ENCODE measurements around the gene AIG1. TPM values are rescaled to one million over a fixed set of nuclear protein-coding genes. Genes with fewer than 3 reads are reported as not detected.

The AIG1 gene
- total RNA-seq, 6 donors from 2014 or later, result 6.3 to 26.6 (median 20.8) TPM

DNA sequence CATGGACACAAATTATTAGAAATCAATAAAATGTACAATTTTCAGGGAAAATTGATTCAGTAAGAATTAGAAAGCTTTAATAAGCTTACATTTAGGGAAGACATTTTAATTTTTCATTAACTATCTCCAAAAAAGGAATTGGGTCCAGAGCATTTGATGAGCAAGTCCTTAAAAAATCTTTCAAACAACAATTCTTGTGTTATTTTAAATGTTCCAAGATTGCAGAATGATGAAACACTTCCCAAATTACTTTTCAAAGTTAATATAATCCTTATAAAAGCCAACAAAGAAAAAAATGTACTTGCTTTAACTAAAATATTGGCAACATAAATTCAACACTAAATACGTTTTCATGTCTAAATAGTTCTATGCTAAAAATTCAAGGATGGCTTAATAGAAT is 287.8 kb downstream of the AIG1 start:
- WGBS, 2 donors, result 70 to 85% methylated on average over 1 of the region's 1 CpG
- TF ChIP-seq POLR2AphosphoS5 (IDR thresholded peaks at IDR 0.05), result no peak
- TF ChIP-seq POLR2A (IDR thresholded peaks at IDR 0.05), result no peak
- TF ChIP-seq EP300 (IDR thresholded peaks at IDR 0.05), result no peak
- TF ChIP-seq, protein P1, sequence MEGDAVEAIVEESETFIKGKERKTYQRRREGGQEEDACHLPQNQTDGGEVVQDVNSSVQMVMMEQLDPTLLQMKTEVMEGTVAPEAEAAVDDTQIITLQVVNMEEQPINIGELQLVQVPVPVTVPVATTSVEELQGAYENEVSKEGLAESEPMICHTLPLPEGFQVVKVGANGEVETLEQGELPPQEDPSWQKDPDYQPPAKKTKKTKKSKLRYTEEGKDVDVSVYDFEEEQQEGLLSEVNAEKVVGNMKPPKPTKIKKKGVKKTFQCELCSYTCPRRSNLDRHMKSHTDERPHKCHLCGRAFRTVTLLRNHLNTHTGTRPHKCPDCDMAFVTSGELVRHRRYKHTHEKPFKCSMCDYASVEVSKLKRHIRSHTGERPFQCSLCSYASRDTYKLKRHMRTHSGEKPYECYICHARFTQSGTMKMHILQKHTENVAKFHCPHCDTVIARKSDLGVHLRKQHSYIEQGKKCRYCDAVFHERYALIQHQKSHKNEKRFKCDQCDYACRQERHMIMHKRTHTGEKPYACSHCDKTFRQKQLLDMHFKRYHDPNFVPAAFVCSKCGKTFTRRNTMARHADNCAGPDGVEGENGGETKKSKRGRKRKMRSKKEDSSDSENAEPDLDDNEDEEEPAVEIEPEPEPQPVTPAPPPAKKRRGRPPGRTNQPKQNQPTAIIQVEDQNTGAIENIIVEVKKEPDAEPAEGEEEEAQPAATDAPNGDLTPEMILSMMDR (IDR thresholded peaks at IDR 0.05), result no peak
- Histone ChIP-seq H3K27ac (no peak overlapping the region), H3K9me3 (no peaks in the 10 kb centered on the region), H3K36me3 (no peaks in the 10 kb centered on the region), H3K4me1 (no peaks in the 10 kb centered on the region), H3K27me3 (no peaks in the 10 kb centered on the region), H3K4me3 (no peak overlapping the region)
- DNase-seq (no peak), ATAC-seq (ENCODE audit: low FRiP score in 2 of 2) (no peak)

DNA sequence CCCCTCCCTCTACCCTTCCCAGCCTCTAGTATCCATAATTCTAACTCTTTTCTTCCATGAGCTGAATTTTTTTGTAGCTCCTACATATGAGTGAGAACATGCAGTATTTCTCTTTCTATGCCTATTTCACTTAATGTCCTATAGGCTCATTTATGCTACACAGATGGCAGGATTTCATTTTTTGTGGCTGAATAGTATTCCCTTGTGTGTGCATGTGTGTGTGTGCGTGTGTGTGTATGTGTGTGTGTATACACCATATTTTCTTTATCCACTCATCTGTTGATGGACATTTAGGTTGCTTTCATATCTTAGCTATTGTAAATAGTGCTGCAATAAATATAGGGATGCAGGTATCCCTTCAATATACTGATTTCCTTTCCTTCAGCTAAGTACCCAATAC is 288.8 kb downstream of the AIG1 start:
- no peaks in the 10 kb centered on the region for H3K36me3 ChIP-seq
- no peaks in the 10 kb centered on the region for H3K27me3 ChIP-seq
- 80 to 100% methylated on average over 1 of the region's 1 CpG for WGBS, 2 donors
- no peak overlapping the region for H3K4me3 ChIP-seq
- no peaks in the 10 kb centered on the region for H3K4me1 ChIP-seq
- H3K9me3 ChIP-seq, result no peaks in the 10 kb centered on the region
- no peak for TF ChIP-seq POLR2A (IDR thresholded peaks at IDR 0.05)
- TF ChIP-seq, protein P1 (IDR thresholded peaks at IDR 0.05), result no peak
- TF ChIP-seq POLR2AphosphoS5 (IDR thresholded peaks at IDR 0.05), result no peak
- TF ChIP-seq EP300 (IDR thresholded peaks at IDR 0.05), result no peak
- ATAC-seq (ENCODE audit: low FRiP score in 2 of 2) (no peak), DNase-seq (no peak)
- H3K27ac ChIP-seq, result no peak overlapping the region

DNA sequence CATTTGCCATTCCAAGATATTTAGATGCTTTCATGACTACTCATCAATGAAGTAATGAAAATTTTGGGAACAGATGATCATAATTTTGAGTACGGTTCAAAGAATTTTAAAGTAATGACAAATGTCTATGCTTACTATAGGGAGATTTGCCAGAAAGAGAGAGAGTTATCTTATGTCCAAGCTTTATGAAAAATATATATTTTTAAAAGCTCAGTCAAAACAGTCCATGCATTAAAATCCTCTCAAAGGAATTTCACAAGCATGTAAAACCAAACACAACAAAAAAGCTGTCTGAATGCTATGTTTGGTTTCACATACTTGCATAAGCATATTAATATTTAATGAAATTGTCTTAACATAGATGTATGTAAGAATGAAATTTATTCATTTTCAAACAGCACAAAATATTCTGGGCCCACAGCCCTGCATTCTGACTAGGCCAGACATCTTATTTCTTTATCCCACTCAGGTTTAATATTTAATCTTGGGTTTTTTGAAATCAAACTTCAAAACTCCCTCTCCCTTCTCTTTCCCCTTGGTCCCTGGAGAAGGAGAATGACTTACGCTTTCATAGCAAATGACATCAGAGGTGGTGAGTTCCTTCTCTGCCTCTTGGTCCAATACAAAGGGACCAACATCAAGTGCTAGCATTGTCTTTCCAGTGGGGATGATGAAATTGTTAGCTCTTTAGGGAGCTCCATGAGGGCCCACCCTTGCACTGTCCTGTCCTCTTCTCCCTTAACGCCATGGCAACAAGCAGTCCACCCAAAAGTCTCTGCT is 295.6 kb downstream of the AIG1 start:
- H3K4me3 ChIP-seq, result no peak overlapping the region
- TF ChIP-seq POLR2A (IDR thresholded peaks at IDR 0.05), result no peak
- TF ChIP-seq, protein P1 (IDR thresholded peaks at IDR 0.05), result no peak
- no peak for TF ChIP-seq POLR2AphosphoS5 (IDR thresholded peaks at IDR 0.05)
- no peak for TF ChIP-seq EP300 (IDR thresholded peaks at IDR 0.05)
- no peaks in the 10 kb centered on the region for H3K36me3 ChIP-seq
- no peak for DNase-seq
- H3K27me3 ChIP-seq, result no peaks in the 10 kb centered on the region
- H3K4me1 ChIP-seq, result no peaks in the 10 kb centered on the region
- 66 to 84% methylated on average over 3 of the region's 3 CpGs for WGBS, 2 donors
- ATAC-seq (ENCODE audit: low FRiP score in 2 of 2), result no peak
- no peaks in the 10 kb centered on the region for H3K9me3 ChIP-seq
- H3K27ac ChIP-seq, result no peak overlapping the region

DNA sequence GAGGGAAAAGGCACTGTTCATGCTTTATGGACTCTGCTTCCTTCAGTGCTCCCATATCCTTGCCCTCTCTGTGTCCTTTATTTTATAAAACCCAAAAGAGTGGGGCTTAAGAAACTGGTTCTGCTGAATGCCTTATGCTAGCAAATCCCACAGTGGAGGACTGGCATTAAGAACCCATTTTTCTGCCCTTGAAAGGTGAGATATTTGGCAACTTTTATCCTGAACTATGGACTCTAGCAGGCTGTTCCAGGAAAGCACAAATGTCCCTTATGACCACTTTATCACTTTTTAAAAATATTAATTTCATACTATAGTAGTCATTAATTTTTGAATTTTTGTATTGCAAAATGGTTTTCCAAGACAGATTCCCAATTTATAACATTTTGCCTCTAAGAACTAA is 296.5 kb downstream of the AIG1 start:
- DNase-seq, result no peak
- no peak for ATAC-seq (ENCODE audit: low FRiP score in 2 of 2)
- Histone ChIP-seq H3K27ac (no peak overlapping the region), H3K9me3 (no peaks in the 10 kb centered on the region), H3K36me3 (no peaks in the 10 kb centered on the region), H3K27me3 (no peaks in the 10 kb centered on the region), H3K4me3 (no peak overlapping the region), H3K4me1 (no peaks in the 10 kb centered on the region)
- no peak for TF ChIP-seq POLR2A (IDR thresholded peaks at IDR 0.05)
- TF ChIP-seq POLR2AphosphoS5 (IDR thresholded peaks at IDR 0.05), result no peak
- TF ChIP-seq EP300 (IDR thresholded peaks at IDR 0.05), result no peak
- TF ChIP-seq, protein P1 (IDR thresholded peaks at IDR 0.05), result no peak
